HPDE6-E6E7 (cell line): Measurements from ENCODE around the gene DHX58.
"Not testable (repeated sequence)": the region's sequence is repeated elsewhere in the genome, so short reads cannot be mapped to it uniquely, and the experiment has no call there.

Experiments used
- DNase-seq: peaks from one replicate; pipeline ENCODE4 v3.0.0; 2011; ENCODE audit warnings: missing footprints; ENCODE audit errors: extremely low spot score

Gene DHX58

GRCh38 chr17:42112552-42113176 is at the start of gene DHX58:
TSS of gene DHX58 (minus strand) at chr17:42112714. CDS start at chr17:42111892, 822 bp downstream.
- DNase-seq, result peak; percentile 93

GRCh38 chr17:42160531-42160910 is 48.0 kb upstream of the DHX58 start:
- no peak for DNase-seq

- DNase-seq, result no peak
Measured at GRCh38 chr17:42159796-42160530, 47.4 kb upstream of the DHX58 start.

GRCh38 chr17:42155614-42156045 is 43.1 kb upstream of the DHX58 start:
- no peak for DNase-seq

- DNase-seq, result no peak
Measured at GRCh38 chr17:42153919-42154742, 41.6 kb upstream of the DHX58 start.

- DNase-seq, result no peak
Measured at GRCh38 chr17:42146911-42147607, 34.5 kb upstream of the DHX58 start.

GRCh38 chr17:42143138-42143537 is 30.6 kb upstream of the DHX58 start:
- DNase-seq, result not testable (repeated sequence)

- no peak for DNase-seq
Measured at GRCh38 chr17:42142371-42142896, 29.9 kb upstream of the DHX58 start.

- DNase-seq, result no peak
Measured at GRCh38 chr17:42141382-42141781, 28.9 kb upstream of the DHX58 start.

- not testable (repeated sequence) for DNase-seq
Measured at GRCh38 chr17:42140690-42141089, 28.2 kb upstream of the DHX58 start.

- no peak for DNase-seq
Measured at GRCh38 chr17:42138749-42139492, 26.4 kb upstream of the DHX58 start.

- no peak for DNase-seq
Measured at GRCh38 chr17:42136654-42137051, 24.1 kb upstream of the DHX58 start.

GRCh38 chr17:42135664-42136653 is 23.4 kb upstream of the DHX58 start:
- DNase-seq, result peak; percentile 91

GRCh38 chr17:42135151-42135550 is 22.6 kb upstream of the DHX58 start:
- no peak for DNase-seq

GRCh38 chr17:42133461-42134041 is 21.0 kb upstream of the DHX58 start:
- DNase-seq, result no peak

GRCh38 chr17:42132941-42133340 is 20.4 kb upstream of the DHX58 start:
- no peak for DNase-seq

- no peak for DNase-seq
Measured at GRCh38 chr17:42131981-42132432, 19.5 kb upstream of the DHX58 start.

GRCh38 chr17:42131232-42131631 is 18.7 kb upstream of the DHX58 start:
- no peak for DNase-seq

- no peak for DNase-seq
Measured at GRCh38 chr17:42130310-42130936, 17.9 kb upstream of the DHX58 start.
